Endodermal cell (in vitro differentiated cells): ENCODE measurements around the gene FYN. TPM values are rescaled to one million over a fixed set of nuclear protein-coding genes. Genes with fewer than 3 reads are reported as not detected.

Experiments used
- DNase-seq: peaks from one replicate; pipeline ENCODE4 v3.0.0-alpha.2; 2017
- H3K27ac ChIP-seq: 2 replicates; pipeline ENCODE4 v1.5.1; 2013; ENCODE audit warnings: mild to moderate bottlenecking, low read depth, low read length, moderate library complexity
- H3K27me3 ChIP-seq: 2 replicates; pipeline ENCODE4 v1.6.1; 2013; ENCODE audit warnings: mild to moderate bottlenecking, low read length, moderate library complexity; ENCODE audit not compliant: insufficient read depth, control insufficient read depth, poor library complexity, severe bottlenecking
- H3K36me3 ChIP-seq: 2 replicates; pipeline ENCODE4 v1.7.0; 2013; ENCODE audit warnings: mild to moderate bottlenecking, low read length, moderate library complexity; ENCODE audit not compliant: control insufficient read depth, insufficient read depth
- H3K4me1 ChIP-seq: one replicate; pipeline ENCODE4 v1.7.0; 2013; ENCODE audit warnings: low read length; ENCODE audit not compliant: control insufficient read depth, insufficient read depth
- H3K4me3 ChIP-seq: 2 replicates; pipeline ENCODE4 v1.5.1; 2013; ENCODE audit warnings: mild to moderate bottlenecking, low read length, moderate library complexity
- H3K9ac ChIP-seq: 2 replicates; pipeline ENCODE4 v1.6.1; 2013; ENCODE audit warnings: mild to moderate bottlenecking, low read length, moderate library complexity; ENCODE audit not compliant: poor library complexity, severe bottlenecking; ENCODE audit errors: extremely low read depth
- H3K9me3 ChIP-seq: 2 replicates; pipeline ENCODE4 v1.6.1; 2013; ENCODE audit warnings: mild to moderate bottlenecking, low read length, moderate library complexity; ENCODE audit not compliant: control insufficient read depth
- H3K27ac Mint-ChIP-seq: 2 replicates; pipeline ENCODE4 v1.8.0; 2020; ENCODE audit warnings: mixed read lengths
- H3K27me3 Mint-ChIP-seq: 2 replicates; pipeline ENCODE4 v1.8.0; 2021; ENCODE audit warnings: mild to moderate bottlenecking, mixed read lengths; ENCODE audit not compliant: insufficient read depth
- H3K36me3 Mint-ChIP-seq: 2 replicates; pipeline ENCODE4 v1.8.0; 2020; ENCODE audit warnings: low read depth, mixed read lengths
- H3K4me1 Mint-ChIP-seq: 2 replicates; pipeline ENCODE4 v1.8.0; 2020; ENCODE audit warnings: mixed read lengths
- H3K4me3 Mint-ChIP-seq: 2 replicates; pipeline ENCODE4 v1.8.0; 2020; ENCODE audit warnings: mild to moderate bottlenecking, moderate library complexity, mixed read lengths
- H3K9me3 Mint-ChIP-seq: 2 replicates; pipeline ENCODE4 v1.8.0; 2020; ENCODE audit warnings: mild to moderate bottlenecking, mixed read lengths
- whole genome bisulfite sequencing, 2 experiments: methylation state at CpG; one replicate each; pipeline versions ENCODE4 v1.1.5 to v1.1.7; 2013; ENCODE audit warnings: missing lambda C conversion rate in 2 of 2, mixed read lengths in 1 of 2; ENCODE audit not compliant: insufficient coverage in 1 of 2, insufficient read length in 1 of 2; 5-methylcytosine and 5-hydroxymethylcytosine counted together
- total RNA-seq, 2 donors: library from RNA; stranded (reverse); fragmentation: NEBNext Ultra II Directional in 1 of 2; extraction: Animal tissue kit (Norgen Biotek cat#: 25700) in 1 of 2; gene quantifications; 2 replicates in 1 of 2; 3 replicates in 1 of 2; pipeline ENCODE4 v1.2.1, GENCODE V29; 2021
- TF ChIP-seq, protein P1 (sequence below): fragments of 200-600 bp; sonication (generic); conservative IDR thresholded peaks from 2 replicates; pipeline ENCODE4 v1.5.0; 2021; ENCODE audit warnings: antibody characterized with exemption, mild to moderate bottlenecking

The FYN gene
- total RNA-seq, 2 donors from 2014 or later = 70.0 to 96.4 TPM

DNA sequence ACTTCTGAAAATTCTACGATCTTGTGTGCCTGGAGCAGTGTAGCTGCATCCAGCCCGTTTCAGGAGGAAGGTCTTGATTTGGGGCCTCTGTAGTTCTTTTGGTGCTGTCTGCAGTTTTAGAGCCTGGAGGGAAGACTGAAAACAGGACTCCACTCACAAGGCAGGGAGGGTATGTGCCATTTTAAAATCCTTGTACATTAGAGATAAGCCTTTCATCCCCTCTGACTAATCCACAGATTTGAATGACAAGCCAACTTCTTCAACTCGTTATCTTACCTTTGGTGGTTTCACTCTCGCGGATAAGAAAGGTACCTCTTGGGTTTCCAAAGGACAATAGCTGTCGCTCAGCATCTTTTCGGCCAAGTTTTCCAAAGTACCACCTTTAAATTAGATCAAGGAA is 169.5 kb downstream of the FYN start:
- Mint-ChIP-seq H3K4me1 (peaks cover 17% of the 10 kb centered on the region), H3K27ac (no peak overlapping the region), H3K27me3 (no peaks in the 10 kb centered on the region), H3K4me3 (no peak overlapping the region), H3K9me3 (no peaks in the 10 kb centered on the region), H3K36me3 (peaks cover 22% of the 10 kb centered on the region)
- TF ChIP-seq, protein P1, sequence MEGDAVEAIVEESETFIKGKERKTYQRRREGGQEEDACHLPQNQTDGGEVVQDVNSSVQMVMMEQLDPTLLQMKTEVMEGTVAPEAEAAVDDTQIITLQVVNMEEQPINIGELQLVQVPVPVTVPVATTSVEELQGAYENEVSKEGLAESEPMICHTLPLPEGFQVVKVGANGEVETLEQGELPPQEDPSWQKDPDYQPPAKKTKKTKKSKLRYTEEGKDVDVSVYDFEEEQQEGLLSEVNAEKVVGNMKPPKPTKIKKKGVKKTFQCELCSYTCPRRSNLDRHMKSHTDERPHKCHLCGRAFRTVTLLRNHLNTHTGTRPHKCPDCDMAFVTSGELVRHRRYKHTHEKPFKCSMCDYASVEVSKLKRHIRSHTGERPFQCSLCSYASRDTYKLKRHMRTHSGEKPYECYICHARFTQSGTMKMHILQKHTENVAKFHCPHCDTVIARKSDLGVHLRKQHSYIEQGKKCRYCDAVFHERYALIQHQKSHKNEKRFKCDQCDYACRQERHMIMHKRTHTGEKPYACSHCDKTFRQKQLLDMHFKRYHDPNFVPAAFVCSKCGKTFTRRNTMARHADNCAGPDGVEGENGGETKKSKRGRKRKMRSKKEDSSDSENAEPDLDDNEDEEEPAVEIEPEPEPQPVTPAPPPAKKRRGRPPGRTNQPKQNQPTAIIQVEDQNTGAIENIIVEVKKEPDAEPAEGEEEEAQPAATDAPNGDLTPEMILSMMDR = no peak
- peaks cover 2% of the 10 kb centered on the region for H3K4me1 ChIP-seq
- peaks cover 46% of the 10 kb centered on the region for H3K36me3 ChIP-seq
- DNase-seq = no peak
- 84 to 87% methylated on average over 5 to 7 of the region's 7 CpGs for WGBS, 2 experiments
- no peak overlapping the region for H3K27ac ChIP-seq
- H3K27me3 ChIP-seq = no peaks in the 10 kb centered on the region
- H3K9me3 ChIP-seq = no peaks in the 10 kb centered on the region
- no peak overlapping the region for H3K4me3 ChIP-seq
- H3K9ac ChIP-seq = no peak overlapping the region

DNA sequence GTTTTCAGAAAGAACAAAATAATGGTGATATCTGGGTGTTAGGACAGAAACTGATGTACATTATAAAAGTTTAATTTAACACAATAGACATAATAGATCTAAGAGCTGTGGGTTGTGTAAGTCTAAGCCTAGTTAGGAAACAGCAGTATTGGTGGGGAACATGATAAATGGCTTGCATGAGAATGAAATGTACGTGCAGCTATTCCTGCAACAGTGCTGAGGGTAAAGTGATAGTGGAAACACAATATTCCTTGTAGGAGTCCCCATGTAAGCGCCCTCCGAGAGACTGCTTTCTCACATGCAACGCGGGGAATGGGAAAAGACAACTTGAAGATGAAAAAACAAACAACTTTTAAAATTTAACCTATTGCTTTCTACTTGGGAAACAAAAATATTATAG is 171.0 kb downstream of the FYN start:
- Histone ChIP-seq H3K27ac (no peak overlapping the region), H3K9me3 (no peaks in the 10 kb centered on the region), H3K36me3 (peaks cover 46% of the 10 kb centered on the region), H3K9ac (no peak overlapping the region), H3K4me3 (no peak overlapping the region), H3K27me3 (no peaks in the 10 kb centered on the region), H3K4me1 (peaks cover 2% of the 10 kb centered on the region)
- DNase-seq = no peak
- Mint-ChIP-seq H3K4me3 (no peak overlapping the region), H3K27ac (no peak overlapping the region), H3K9me3 (no peaks in the 10 kb centered on the region), H3K36me3 (peaks cover 22% of the 10 kb centered on the region), H3K27me3 (no peaks in the 10 kb centered on the region), H3K4me1 (peaks cover 7% of the 10 kb centered on the region)
- TF ChIP-seq, protein P1 = no peak
- 95% methylated on average over 3 to 5 of the region's 5 CpGs for WGBS, 2 experiments

DNA sequence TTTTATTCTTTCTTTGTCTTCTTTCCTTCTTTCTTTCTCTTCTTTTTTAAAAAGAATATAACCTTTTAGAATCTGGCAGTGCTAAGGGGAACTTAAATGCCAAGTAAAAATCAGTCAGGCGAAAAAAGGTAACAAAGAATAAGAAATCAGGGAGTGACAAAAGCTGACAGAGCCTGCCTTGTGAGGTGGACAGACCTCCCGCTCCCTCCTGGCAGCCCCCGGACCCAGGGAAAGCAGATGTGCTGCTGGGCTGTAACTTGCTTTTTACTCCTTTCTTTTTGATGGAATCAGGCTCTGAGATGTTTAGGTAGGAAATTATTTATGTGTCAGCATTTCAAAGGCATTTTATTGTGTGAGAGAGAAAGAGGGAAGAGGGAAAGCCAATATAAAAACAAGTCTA is 172.1 kb downstream of the FYN start:
- no peak overlapping the region for H3K4me3 ChIP-seq
- TF ChIP-seq, protein P1 = no peak
- peaks cover 46% of the 10 kb centered on the region for H3K36me3 ChIP-seq
- no peaks in the 10 kb centered on the region for H3K27me3 ChIP-seq
- WGBS, 2 experiments = 81 to 90% methylated on average over 3 of the region's 3 CpGs
- no peak overlapping the region for H3K4me3 Mint-ChIP-seq
- H3K9ac ChIP-seq = no peak overlapping the region
- peak overlapping the region; percentile 14 for H3K27ac ChIP-seq
- no peak overlapping the region for H3K27ac Mint-ChIP-seq
- H3K9me3 Mint-ChIP-seq = no peaks in the 10 kb centered on the region
- no peaks in the 10 kb centered on the region for H3K9me3 ChIP-seq
- H3K36me3 Mint-ChIP-seq = peaks cover 22% of the 10 kb centered on the region
- H3K4me1 Mint-ChIP-seq = no peaks in the 10 kb centered on the region
- H3K27me3 Mint-ChIP-seq = no peaks in the 10 kb centered on the region
- no peaks in the 10 kb centered on the region for H3K4me1 ChIP-seq
- DNase-seq = no peak
